NCI-H1092 treated with DMSO at 0.1 percent for 48 hours (cell line): Measurements from ENCODE around the gene PTPRZ1.

Experiments
- DNase-seq: peaks from one replicate; lab custom pipeline; 2025; lab: John Stamatoyannopoulos, UW

The PTPRZ1 gene

GRCh38 chr7:122055073-122055472, 182.1 kb downstream of the PTPRZ1 start:
- no peak for DNase-seq

- no peak for DNase-seq
Measured at GRCh38 chr7:122056977-122057376, 184.0 kb downstream of the PTPRZ1 start.

- DNase-seq = no peak
Measured at GRCh38 chr7:122059542-122059941, 186.6 kb downstream of the PTPRZ1 start.

GRCh38 chr7:122063146-122063545, 190.2 kb downstream of the PTPRZ1 start:
- DNase-seq = no peak

DNA sequence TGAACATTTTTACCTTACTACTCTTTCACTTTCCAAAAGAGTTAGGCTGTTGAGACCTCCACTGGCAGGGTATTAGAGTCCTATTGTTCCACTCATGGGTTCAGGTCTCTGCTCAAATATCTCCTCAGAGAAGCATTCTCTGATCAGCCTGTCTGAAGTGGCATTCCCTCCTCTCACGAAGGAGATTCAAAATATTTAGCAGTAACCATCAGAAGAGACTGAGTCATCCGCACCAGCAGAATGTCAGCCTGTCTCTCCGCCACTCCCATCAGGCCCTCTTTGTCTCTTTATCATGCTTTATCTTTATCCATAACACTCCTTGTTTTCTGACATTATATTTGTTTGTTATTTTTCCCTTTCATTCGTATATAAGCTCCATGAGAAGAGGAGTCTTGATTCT, 192.0 kb downstream of the PTPRZ1 start:
- no peak for DNase-seq

DNA sequence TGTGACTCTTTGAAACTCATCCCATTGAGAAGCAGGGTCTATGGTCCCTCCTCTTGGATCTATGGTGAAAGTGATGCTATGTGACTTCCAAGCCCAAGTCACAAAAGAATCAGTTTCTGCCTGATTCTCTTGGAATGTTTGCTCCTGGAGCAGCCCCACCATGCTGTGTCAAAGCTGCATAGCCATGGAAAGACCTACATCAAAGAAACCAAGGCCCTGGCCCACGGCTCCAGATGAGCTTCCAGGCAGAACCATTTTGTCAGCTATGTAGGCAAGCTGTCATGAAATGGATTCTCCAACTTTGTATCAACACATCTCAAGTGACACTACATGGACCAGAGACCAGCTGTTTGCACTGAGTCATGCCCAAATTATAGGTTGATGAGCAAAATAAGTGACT, 194.1 kb downstream of the PTPRZ1 start:
- no peak for DNase-seq

DNA sequence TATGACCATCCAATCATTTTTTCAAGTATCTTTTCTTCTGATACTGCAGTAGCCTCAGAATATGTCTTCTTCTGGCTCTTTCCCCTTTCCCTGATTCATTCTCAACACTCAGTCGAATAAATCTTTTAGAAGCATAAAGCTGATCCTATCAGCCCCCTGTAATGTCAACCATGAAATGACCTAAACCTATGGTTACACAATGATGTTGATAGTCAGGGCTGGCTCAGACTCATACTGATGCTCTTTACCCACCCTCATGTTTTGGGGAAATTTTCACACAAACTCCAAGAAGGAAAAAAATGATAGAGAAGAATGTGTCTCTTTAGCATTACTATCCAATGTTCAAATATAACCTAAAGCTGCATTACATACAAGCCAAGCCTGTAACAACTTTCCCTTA, 195.1 kb downstream of the PTPRZ1 start:
- DNase-seq = no peak

GRCh38 chr7:122068999-122069398, 196.0 kb downstream of the PTPRZ1 start:
- no peak for DNase-seq

- DNase-seq = no peak
Measured at GRCh38 chr7:122070062-122070461, 197.1 kb downstream of the PTPRZ1 start.

GRCh38 chr7:122070834-122071233, 197.9 kb downstream of the PTPRZ1 start:
- peak; percentile 5 for DNase-seq

- no peak for DNase-seq
Measured at GRCh38 chr7:122072272-122072671, 199.3 kb downstream of the PTPRZ1 start.

- DNase-seq = no peak
Measured at GRCh38 chr7:122072924-122073599, 200.1 kb downstream of the PTPRZ1 start.

- no peak for DNase-seq
Measured at GRCh38 chr7:122073635-122074034, 200.7 kb downstream of the PTPRZ1 start.

DNA sequence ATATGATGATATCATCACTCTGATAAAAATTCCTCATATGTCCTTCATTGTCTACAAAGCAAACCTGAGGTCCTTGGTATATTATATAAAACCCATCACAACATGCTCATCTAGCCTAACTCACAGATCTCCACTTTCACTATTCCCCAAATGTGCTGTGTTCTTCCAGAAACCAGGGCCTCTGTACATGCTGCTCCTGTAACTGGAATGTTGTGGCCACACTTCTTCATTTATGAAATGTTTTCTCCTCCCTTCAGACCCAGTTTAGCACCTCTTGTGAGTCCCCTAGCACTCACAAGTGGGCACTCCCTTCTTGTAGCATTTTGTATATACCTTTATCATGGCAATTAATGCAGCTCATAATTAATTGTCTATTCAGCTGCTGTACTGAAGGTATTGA, 209.2 kb downstream of the PTPRZ1 start:
- DNase-seq = no peak

DNA sequence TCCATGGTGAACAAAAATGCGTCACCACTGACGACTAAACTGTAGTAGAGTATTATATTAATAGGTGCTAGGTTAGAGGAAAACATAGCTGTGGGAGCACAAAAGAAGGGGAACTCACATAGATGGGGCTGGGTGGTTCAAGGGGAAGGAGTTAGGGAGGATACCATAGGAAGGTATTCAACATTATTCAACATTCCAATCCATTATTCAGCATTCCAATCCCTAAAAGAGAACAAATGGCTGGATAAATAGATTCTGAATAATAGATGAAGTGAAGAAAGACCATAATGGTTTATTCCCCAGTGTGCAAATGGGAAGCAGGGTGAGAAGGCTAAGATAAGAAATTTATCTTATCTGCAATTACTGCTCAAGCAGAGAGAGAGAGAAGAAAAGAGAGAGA, 209.7 kb downstream of the PTPRZ1 start:
- DNase-seq = no peak

GRCh38 chr7:122092964-122093797, 220.2 kb downstream of the PTPRZ1 start:
- peak; percentile 64 for DNase-seq

DNA sequence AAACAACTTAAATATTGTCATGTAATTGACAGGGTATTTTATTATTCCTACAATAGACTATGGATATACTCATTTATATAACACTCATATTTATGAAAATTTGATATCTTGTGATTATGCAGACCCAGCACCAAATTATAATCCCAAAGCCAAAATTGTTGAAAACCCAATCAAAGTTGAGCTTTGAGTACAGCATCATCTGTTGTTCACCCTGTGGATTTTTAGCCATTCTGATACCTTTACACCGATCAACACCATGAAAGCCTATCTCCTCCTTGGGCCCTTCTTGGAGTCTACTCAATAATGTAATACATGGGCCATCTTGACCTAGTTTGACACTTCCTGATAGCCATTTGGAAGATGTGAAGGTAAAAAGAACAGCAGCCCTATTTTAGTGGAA, 221.6 kb downstream of the PTPRZ1 start:
- no peak for DNase-seq

DNA sequence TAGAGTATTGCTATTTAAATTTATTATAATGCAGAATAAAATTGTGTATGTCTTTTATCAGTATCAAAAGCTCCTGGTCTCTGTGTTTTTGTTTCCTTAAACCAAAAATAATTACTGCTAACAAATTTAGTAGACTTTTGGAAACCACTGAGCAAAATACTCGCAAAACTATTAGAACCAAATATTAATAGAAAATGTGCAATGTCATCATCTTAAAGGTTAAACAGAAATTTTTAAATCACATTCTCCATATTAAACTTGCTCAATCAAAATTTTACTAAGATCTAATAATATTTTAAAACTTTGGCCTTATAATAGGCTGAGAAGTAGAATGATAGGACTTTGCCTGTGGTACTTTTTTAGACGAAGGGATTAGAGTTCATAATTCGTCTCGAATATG, 222.7 kb downstream of the PTPRZ1 start:
- DNase-seq = no peak

DNA sequence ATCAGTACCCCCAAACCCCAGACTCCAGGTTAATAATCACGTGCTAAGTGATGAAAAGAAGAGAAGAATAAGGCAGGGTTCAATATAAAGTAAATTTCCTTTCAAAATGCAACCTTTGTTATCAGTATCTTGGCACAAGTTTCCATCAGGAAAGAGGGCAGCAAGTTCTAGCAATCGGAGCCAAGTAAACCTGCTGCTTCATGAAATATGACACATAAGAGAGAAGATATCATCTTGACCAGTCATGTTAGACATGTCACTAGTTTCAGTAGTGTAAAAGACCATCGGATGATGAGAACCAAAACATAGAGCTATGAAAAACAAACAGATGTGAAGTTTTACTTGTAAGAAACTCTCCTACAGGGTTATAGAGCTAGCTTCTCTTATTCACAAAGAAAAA, 227.1 kb downstream of the PTPRZ1 start:
- DNase-seq = no peak

DNA sequence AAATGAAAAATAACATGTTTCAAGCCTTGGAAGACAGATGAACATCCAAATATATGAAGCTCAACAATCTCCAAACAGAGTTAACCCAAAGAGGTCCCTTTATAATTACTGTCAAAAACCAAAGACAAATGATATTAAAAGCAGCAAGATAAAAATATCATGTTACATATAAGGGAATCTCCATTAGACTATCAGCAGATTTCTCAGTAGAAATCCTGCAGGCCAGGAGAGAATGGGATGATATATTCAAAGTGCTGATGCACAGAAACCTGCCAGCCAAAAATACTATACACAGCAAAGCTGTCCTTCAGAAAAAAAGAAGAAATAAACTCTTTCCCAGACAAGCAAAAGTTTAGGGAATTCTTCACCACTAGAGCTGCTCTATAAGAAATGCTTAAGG, 230.1 kb downstream of the PTPRZ1 start:
- no peak for DNase-seq
